Measurements from ENCODE around the gene EPB41L4B.
"Not testable (repeated sequence)": the region's sequence is repeated elsewhere in the genome, so short reads cannot be mapped to it uniquely, and the experiment has no call there.

EPB41L4B gene

GRCh38 chr9:109295221-109296130 is 25.4 kb downstream of the EPB41L4B start:
- DNase-seq = no peak

- DNase-seq = no peak
Observed at GRCh38 chr9:109290385-109290784, 30.5 kb downstream of the EPB41L4B start.

GRCh38 chr9:109289931-109290330 is 30.9 kb downstream of the EPB41L4B start:
- no peak for DNase-seq

GRCh38 chr9:109289186-109289585 is 31.7 kb downstream of the EPB41L4B start:
- DNase-seq = no peak

GRCh38 chr9:109286981-109287380 is 33.9 kb downstream of the EPB41L4B start:
- no peak for DNase-seq

GRCh38 chr9:109286571-109286977 is 34.3 kb downstream of the EPB41L4B start:
- no peak for DNase-seq

GRCh38 chr9:109283672-109284071 is 37.2 kb downstream of the EPB41L4B start:
- DNase-seq = not testable (repeated sequence)

- no peak for DNase-seq
Observed at GRCh38 chr9:109283012-109283411, 37.8 kb downstream of the EPB41L4B start.

GRCh38 chr9:109282302-109282701 is 38.6 kb downstream of the EPB41L4B start:
- no peak for DNase-seq

- no peak for DNase-seq
Observed at GRCh38 chr9:109281518-109281917, 39.3 kb downstream of the EPB41L4B start.

- DNase-seq = no peak
Observed at GRCh38 chr9:109278848-109279247, 42.0 kb downstream of the EPB41L4B start.

GRCh38 chr9:109278216-109278615 is 42.6 kb downstream of the EPB41L4B start:
- no peak for DNase-seq

- no peak for DNase-seq
Observed at GRCh38 chr9:109277451-109277850, 43.4 kb downstream of the EPB41L4B start.

GRCh38 chr9:109276469-109277440 is 44.1 kb downstream of the EPB41L4B start:
- DNase-seq = no peak

GRCh38 chr9:109274884-109275730 is 45.8 kb downstream of the EPB41L4B start:
- DNase-seq = no peak

- DNase-seq = no peak
Observed at GRCh38 chr9:109273869-109274268, 47.0 kb downstream of the EPB41L4B start.

- no peak for DNase-seq
Observed at GRCh38 chr9:109272745-109273144, 48.1 kb downstream of the EPB41L4B start.

GRCh38 chr9:109272045-109272444 is 48.8 kb downstream of the EPB41L4B start:
- DNase-seq = no peak

GRCh38 chr9:109270971-109271925 is 49.6 kb downstream of the EPB41L4B start:
- no peak for DNase-seq

GRCh38 chr9:109270441-109270840 is 50.4 kb downstream of the EPB41L4B start:
- no peak for DNase-seq

- no peak for DNase-seq
Observed at GRCh38 chr9:109269839-109270238, 51.0 kb downstream of the EPB41L4B start.
